T-cell (primary cell): ENCODE results near the gene MRE11. TPM values are rescaled to one million over a fixed set of nuclear protein-coding genes. Genes with fewer than 3 reads are reported as not detected.

Experiments used
- ATAC-seq, 4 experiments: fragments of 200-7000 bp in 3 of 4; fragments of 150-1000 bp in 1 of 4; cut with Tn5 transposase; replicated peaks in 1 of 4; 1 replicate in 3 of 4; 2 replicates in 1 of 4; pipeline ENCODE4 v1.10.0; 2021; ENCODE audit warnings: moderate library complexity in 3 of 4, mild to moderate bottlenecking in 2 of 4, moderate number of reproducible peaks in 1 of 4
- CTCF ChIA-PET, 2 donors: fragments of 300-600 bp; sonication (Branson Sonifier 250); formaldehyde crosslinking; loops; one replicate each; lab custom pipeline; 2022; ENCODE audit warnings: antibody characterized with exemption in 2 of 2; lab: Charles Lee
- POLR2A ChIA-PET, 2 donors: fragments of 300-600 bp; sonication (Branson Sonifier 250); formaldehyde crosslinking; loops; one replicate each; lab custom pipeline; 2022; ENCODE audit warnings: antibody characterized with exemption in 2 of 2; lab: Charles Lee
- DNase-seq, 35 experiments: peaks; one replicate each; pipeline versions ENCODE4 v3.0.0 to v3.0.0-alpha.2; 2013 to 2023
- H3K27ac ChIP-seq: one replicate; pipeline ENCODE4 v1.5.1; 2013; ENCODE audit warnings: low read length
- H3K27me3 ChIP-seq, 2 experiments: replicated peaks in 1 of 2; 1 replicate in 1 of 2; 2 replicates in 1 of 2; pipeline versions ENCODE4 v1.6.1 to v1.7.0; 2013; ENCODE audit warnings: low read length in 1 of 2, mixed read lengths in 1 of 2; ENCODE audit not compliant: control insufficient read depth in 2 of 2, insufficient read depth in 2 of 2; ENCODE audit errors: extremely low read depth in 1 of 2
- H3K36me3 ChIP-seq, 2 donors: 1 replicate in 1 of 2; 2 replicates in 1 of 2; pipeline versions ENCODE4 v1.6.1 to v1.7.0; 2013; ENCODE audit warnings: low read length in 1 of 2; ENCODE audit not compliant: control insufficient read depth in 2 of 2, insufficient read depth in 1 of 2; ENCODE audit errors: extremely low read depth in 1 of 2
- H3K4me1 ChIP-seq, 2 experiments: 1 replicate in 1 of 2; 2 replicates in 1 of 2; pipeline versions ENCODE4 v1.6.1 to v1.7.0; 2013; ENCODE audit warnings: low read length in 2 of 2, mixed read lengths in 1 of 2; ENCODE audit not compliant: insufficient read depth in 2 of 2, control insufficient read depth in 1 of 2; ENCODE audit errors: extremely low read depth in 1 of 2
- H3K4me3 ChIP-seq, 2 donors: 1 replicate in 1 of 2; 2 replicates in 1 of 2; pipeline versions ENCODE4 v1.5.1 to v1.7.0; 2013; ENCODE audit warnings: mild to moderate bottlenecking in 2 of 2, low read length in 1 of 2, moderate library complexity in 1 of 2; ENCODE audit not compliant: control insufficient read depth in 1 of 2; ENCODE audit errors: extremely low read depth in 1 of 2
- H3K9me3 ChIP-seq: 2 replicates; pipeline ENCODE4 v1.7.0; 2013
- H3K27ac Mint-ChIP-seq, 2 donors: one replicate each; pipeline ENCODE4 v1.8.0; 2020 to 2021; ENCODE audit warnings: mild to moderate bottlenecking in 2 of 2, mixed read lengths in 2 of 2
- H3K27me3 Mint-ChIP-seq, 2 donors: one replicate each; pipeline ENCODE4 v1.8.0; 2021 to 2022; ENCODE audit warnings: mixed read lengths in 2 of 2
- H3K36me3 Mint-ChIP-seq: one replicate; pipeline ENCODE4 v1.8.0; 2021; ENCODE audit warnings: mixed read lengths
- H3K4me1 Mint-ChIP-seq, 3 donors: one replicate each; pipeline ENCODE4 v1.8.0; 2020 to 2022; ENCODE audit warnings: mixed read lengths in 3 of 3, mild to moderate bottlenecking in 1 of 3
- H3K4me3 Mint-ChIP-seq, 3 donors: one replicate each; pipeline ENCODE4 v1.8.0; 2020 to 2022; ENCODE audit warnings: mild to moderate bottlenecking in 3 of 3, mixed read lengths in 3 of 3, moderate library complexity in 3 of 3
- H3K9me3 Mint-ChIP-seq, 3 donors: one replicate each; pipeline ENCODE4 v1.8.0; 2020 to 2022; ENCODE audit warnings: mixed read lengths in 3 of 3
- WGBS: methylation state at CpG from one replicate; pipeline ENCODE4 v1.1.5; 2013; ENCODE audit warnings: missing lambda C conversion rate; ENCODE audit not compliant: insufficient coverage; 5-methylcytosine and 5-hydroxymethylcytosine counted together
- total RNA-seq, 35 experiments: library from RNA in 6 of 35; stranded (reverse) in 6 of 35; fragments of 120-200 nt in 1 of 35; gene quantifications; one replicate each; pipeline versions ENCODE4 v1.2.1 to v1.2.4 and lab custom pipeline; 2013 to 2026

The MRE11 gene
- total RNA-seq, 5 donors from 2014 or later (not counting 1 experiment from before 2014, with no cell fraction given), result 22.1 to 34.0 (median 27.4) TPM

- H3K4me3 Mint-ChIP-seq, result no peak overlapping the region
- CTCF ChIA-PET, result interaction anchor here in 1 of 2 donors (0.6 kb wide), 1 partner anchor 1379 kb away, joined by 3 read pairs; no protein-coding TSS in a partner anchor
Measured at GRCh38 chr11:94449437-94449836, 44.2 kb downstream of the MRE11 start.

GRCh38 chr11:94449029-94449428, 44.6 kb downstream of the MRE11 start:
- Mint-ChIP-seq H3K36me3 (peaks cover 35% of the 10 kb centered on the region), H3K27ac (no peak overlapping the region), H3K9me3 (peaks cover 0 to 2% (median 0%) of the 10 kb centered on the region in 3 donors), H3K4me3 (no peak overlapping the region), H3K27me3 (no peaks in the 10 kb centered on the region), H3K4me1 (no peaks in the 10 kb centered on the region)
- H3K27ac ChIP-seq, result no peak overlapping the region
- no peak for DNase-seq
- H3K4me1 ChIP-seq, result no peaks in the 10 kb centered on the region
- peaks cover 4 to 24% of the 10 kb centered on the region in 2 donors for H3K36me3 ChIP-seq
- ATAC-seq, result no peak
- H3K4me3 ChIP-seq, result no peak overlapping the region
- H3K27me3 ChIP-seq, result no peaks in the 10 kb centered on the region
- CTCF ChIA-PET, result interaction anchor here in 1 of 2 donors (0.6 kb wide), 1 partner anchor 1379 kb away, joined by 3 read pairs; no protein-coding TSS in a partner anchor
- no peaks in the 10 kb centered on the region for H3K9me3 ChIP-seq
- POLR2A ChIA-PET, result no interaction called here
- 100% methylated on average over 1 of the region's 1 CpG for WGBS

More at GRCh38 chr11:94449437-94449836, 44.2 kb downstream of the MRE11 start:
- DNase-seq (no peak), ATAC-seq (no peak)
- Histone ChIP-seq H3K36me3 (peaks cover 4 to 20% of the 10 kb centered on the region in 2 donors), H3K27ac (no peak overlapping the region), H3K27me3 (no peaks in the 10 kb centered on the region), H3K9me3 (no peaks in the 10 kb centered on the region), H3K4me3 (no peak overlapping the region), H3K4me1 (no peaks in the 10 kb centered on the region)
- Mint-ChIP-seq H3K9me3 (peaks cover 0 to 2% (median 0%) of the 10 kb centered on the region in 3 donors), H3K27me3 (no peaks in the 10 kb centered on the region), H3K4me1 (no peaks in the 10 kb centered on the region), H3K36me3 (peaks cover 31% of the 10 kb centered on the region), H3K27ac (no peak overlapping the region)
- WGBS, result 100% methylated on average over 1 of the region's 2 CpGs
- POLR2A ChIA-PET, result no interaction called here

GRCh38 chr11:94447149-94447548, 46.5 kb downstream of the MRE11 start:
- CTCF ChIA-PET, result no interaction called here
- Histone ChIP-seq H3K9me3 (no peaks in the 10 kb centered on the region), H3K27me3 (no peaks in the 10 kb centered on the region), H3K36me3 (peaks cover 4 to 33% of the 10 kb centered on the region in 2 donors), H3K27ac (no peak overlapping the region), H3K4me1 (no peaks in the 10 kb centered on the region), H3K4me3 (no peak overlapping the region)
- Mint-ChIP-seq H3K4me1 (no peaks in the 10 kb centered on the region), H3K9me3 (no peaks in the 10 kb centered on the region), H3K36me3 (peaks cover 40% of the 10 kb centered on the region), H3K27ac (no peak overlapping the region), H3K27me3 (no peaks in the 10 kb centered on the region), H3K4me3 (no peak overlapping the region)
- POLR2A ChIA-PET, result no interaction called here
- no peak for ATAC-seq
- WGBS, result 100% methylated on average over 3 of the region's 4 CpGs
- no peak for DNase-seq

- Histone ChIP-seq H3K27me3 (no peaks in the 10 kb centered on the region), H3K9me3 (no peaks in the 10 kb centered on the region), H3K27ac (no peak overlapping the region), H3K36me3 (peaks cover 4 to 40% of the 10 kb centered on the region in 2 donors), H3K4me1 (no peaks in the 10 kb centered on the region), H3K4me3 (no peak overlapping the region)
- ATAC-seq (no peak), DNase-seq (no peak)
- Mint-ChIP-seq H3K4me1 (no peaks in the 10 kb centered on the region), H3K27ac (no peak overlapping the region), H3K4me3 (no peak overlapping the region), H3K27me3 (no peaks in the 10 kb centered on the region), H3K9me3 (no peaks in the 10 kb centered on the region), H3K36me3 (peaks cover 53% of the 10 kb centered on the region)
- WGBS, result no CpG with 5 or more reads among the region's 1 CpG
- POLR2A ChIA-PET, result no interaction called here
- CTCF ChIA-PET, result no interaction called here
Measured at GRCh38 chr11:94445641-94446040, 48.0 kb downstream of the MRE11 start.

- ChIA-PET CTCF (interaction anchor here in 1 of 2 donors (0.6 kb wide), 1 partner anchor 71 kb away, joined by 3 read pairs; no protein-coding TSS in a partner anchor), POLR2A (interaction anchor here in 1 of 2 donors (0.6 kb wide), 1 partner anchor 18 kb away, joined by 4 read pairs; no protein-coding TSS in a partner anchor)
- no peaks in the 10 kb centered on the region for H3K4me1 Mint-ChIP-seq
- H3K9me3 Mint-ChIP-seq, result no peaks in the 10 kb centered on the region
- Histone ChIP-seq H3K27ac (no peak overlapping the region), H3K4me1 (no peaks in the 10 kb centered on the region), H3K4me3 (no peak overlapping the region), H3K36me3 (peaks cover 10 to 51% of the 10 kb centered on the region in 2 donors), H3K9me3 (no peaks in the 10 kb centered on the region), H3K27me3 (no peaks in the 10 kb centered on the region)
- H3K4me3 Mint-ChIP-seq, result no peak overlapping the region
- H3K27me3 Mint-ChIP-seq, result no peaks in the 10 kb centered on the region
- no peak for ATAC-seq
- no peak for DNase-seq
- H3K27ac Mint-ChIP-seq, result no peak overlapping the region
- H3K36me3 Mint-ChIP-seq, result peaks cover 80% of the 10 kb centered on the region
- 100% methylated on average over 1 of the region's 1 CpG for WGBS
Measured at GRCh38 chr11:94433049-94433448, 60.6 kb downstream of the MRE11 start.

- Histone ChIP-seq H3K4me3 (no peak overlapping the region), H3K27me3 (no peaks in the 10 kb centered on the region), H3K27ac (no peak overlapping the region), H3K9me3 (no peaks in the 10 kb centered on the region), H3K4me1 (no peaks in the 10 kb centered on the region), H3K36me3 (peaks cover 9 to 59% of the 10 kb centered on the region in 2 donors)
- WGBS, result no CpG with 5 or more reads among the region's 2 CpGs
- H3K9me3 Mint-ChIP-seq, result peaks cover 0 to 4% (median 0%) of the 10 kb centered on the region in 3 donors
- ATAC-seq (no peak), DNase-seq (no peak)
- POLR2A ChIA-PET, result no interaction called here
- H3K4me1 Mint-ChIP-seq, result peaks cover 6 to 8% (median 7%) of the 10 kb centered on the region in 3 donors
- H3K27me3 Mint-ChIP-seq, result no peaks in the 10 kb centered on the region
- H3K27ac Mint-ChIP-seq, result no peak overlapping the region
- CTCF ChIA-PET, result no interaction called here
- peaks cover 75% of the 10 kb centered on the region for H3K36me3 Mint-ChIP-seq
- no peak overlapping the region for H3K4me3 Mint-ChIP-seq
Measured at GRCh38 chr11:94424662-94425061, 69.0 kb downstream of the MRE11 start.
